Choroid plexus epithelial cell (primary cell): ENCODE measurements around the gene ZNF423.

Experiments
- DNase-seq: peaks from one replicate; pipeline ENCODE4 v3.0.0-alpha.2; 2010; ENCODE audit warnings: low read depth
- H3K4me3 ChIP-seq: 2 replicates; pipeline ENCODE4 v1.5.1; 2011; ENCODE audit warnings: low read depth, mild to moderate bottlenecking, control low read depth, low read length, moderate library complexity
- TF ChIP-seq, protein P1 (sequence below): conservative IDR thresholded peaks from 2 replicates; pipeline ENCODE4 v1.5.1; 2011; ENCODE audit warnings: low read depth, mild to moderate bottlenecking, control low read depth, inconsistent platforms, low read length, moderate library complexity

Gene ZNF423

DNA sequence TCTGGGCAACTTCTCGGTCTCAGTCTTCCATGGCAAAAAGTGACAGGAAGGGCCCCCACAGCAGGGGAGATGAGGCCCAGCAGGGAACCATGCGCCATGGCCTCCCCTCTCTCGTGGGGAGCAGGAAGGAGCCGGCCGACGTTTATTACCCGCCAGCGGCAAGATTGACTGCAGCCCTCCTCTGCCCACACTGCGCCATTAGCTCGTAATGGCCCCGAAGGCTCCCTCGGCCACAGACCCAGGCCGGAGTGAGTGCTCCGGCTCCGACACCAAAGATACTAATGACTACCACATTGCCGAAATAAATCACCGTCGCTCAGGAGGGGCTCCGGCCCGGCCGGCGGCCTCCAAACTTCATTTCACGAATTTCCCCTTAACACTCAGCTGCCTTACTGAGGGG lies 255.4 kb downstream of the ZNF423 start:
- H3K4me3 ChIP-seq: no peak overlapping the region
- DNase-seq: no peak
- TF ChIP-seq, protein P1, sequence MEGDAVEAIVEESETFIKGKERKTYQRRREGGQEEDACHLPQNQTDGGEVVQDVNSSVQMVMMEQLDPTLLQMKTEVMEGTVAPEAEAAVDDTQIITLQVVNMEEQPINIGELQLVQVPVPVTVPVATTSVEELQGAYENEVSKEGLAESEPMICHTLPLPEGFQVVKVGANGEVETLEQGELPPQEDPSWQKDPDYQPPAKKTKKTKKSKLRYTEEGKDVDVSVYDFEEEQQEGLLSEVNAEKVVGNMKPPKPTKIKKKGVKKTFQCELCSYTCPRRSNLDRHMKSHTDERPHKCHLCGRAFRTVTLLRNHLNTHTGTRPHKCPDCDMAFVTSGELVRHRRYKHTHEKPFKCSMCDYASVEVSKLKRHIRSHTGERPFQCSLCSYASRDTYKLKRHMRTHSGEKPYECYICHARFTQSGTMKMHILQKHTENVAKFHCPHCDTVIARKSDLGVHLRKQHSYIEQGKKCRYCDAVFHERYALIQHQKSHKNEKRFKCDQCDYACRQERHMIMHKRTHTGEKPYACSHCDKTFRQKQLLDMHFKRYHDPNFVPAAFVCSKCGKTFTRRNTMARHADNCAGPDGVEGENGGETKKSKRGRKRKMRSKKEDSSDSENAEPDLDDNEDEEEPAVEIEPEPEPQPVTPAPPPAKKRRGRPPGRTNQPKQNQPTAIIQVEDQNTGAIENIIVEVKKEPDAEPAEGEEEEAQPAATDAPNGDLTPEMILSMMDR: no peak

DNA sequence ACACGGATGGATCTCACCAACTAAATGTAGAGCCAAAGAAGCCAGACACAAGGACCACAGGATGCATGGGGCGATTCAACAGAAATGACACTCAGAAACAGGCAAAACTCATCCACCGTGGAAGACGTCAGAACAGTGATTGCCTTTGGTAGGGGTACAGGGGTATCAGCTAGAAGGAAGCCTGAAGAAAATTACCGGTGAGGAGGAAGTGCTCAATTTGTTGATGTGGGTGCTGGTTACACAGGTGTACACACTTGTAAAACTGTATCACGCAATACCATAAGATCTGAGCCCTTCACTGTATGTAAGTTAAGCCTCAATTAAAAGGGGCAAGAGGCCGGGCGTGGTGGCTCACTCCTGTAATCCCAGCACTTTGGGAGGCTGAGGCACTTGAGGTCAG lies 256.2 kb downstream of the ZNF423 start:
- TF ChIP-seq, protein P1: no peak
- no peak for DNase-seq
- H3K4me3 ChIP-seq: no peak overlapping the region

DNA sequence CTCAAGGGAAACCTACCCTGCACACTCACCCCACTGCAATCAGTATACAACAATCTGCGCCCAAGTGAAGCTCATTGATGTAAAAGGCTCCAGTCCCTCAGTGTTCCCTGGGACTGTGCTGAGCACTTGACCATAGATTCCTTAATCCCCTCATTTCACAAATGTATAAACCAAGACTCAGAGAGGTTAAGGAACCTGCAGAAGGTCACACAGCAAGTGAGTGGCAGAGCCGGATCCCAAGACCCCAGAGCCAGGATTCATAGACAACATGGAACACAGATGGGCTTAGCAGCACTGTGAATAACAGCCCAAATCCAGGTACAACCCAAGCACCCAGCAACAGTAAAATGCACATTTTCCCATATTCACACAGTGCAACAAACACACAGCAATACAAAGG lies 256.6 kb downstream of the ZNF423 start:
- DNase-seq: no peak
- no peak overlapping the region for H3K4me3 ChIP-seq
- TF ChIP-seq, protein P1: no peak

DNA sequence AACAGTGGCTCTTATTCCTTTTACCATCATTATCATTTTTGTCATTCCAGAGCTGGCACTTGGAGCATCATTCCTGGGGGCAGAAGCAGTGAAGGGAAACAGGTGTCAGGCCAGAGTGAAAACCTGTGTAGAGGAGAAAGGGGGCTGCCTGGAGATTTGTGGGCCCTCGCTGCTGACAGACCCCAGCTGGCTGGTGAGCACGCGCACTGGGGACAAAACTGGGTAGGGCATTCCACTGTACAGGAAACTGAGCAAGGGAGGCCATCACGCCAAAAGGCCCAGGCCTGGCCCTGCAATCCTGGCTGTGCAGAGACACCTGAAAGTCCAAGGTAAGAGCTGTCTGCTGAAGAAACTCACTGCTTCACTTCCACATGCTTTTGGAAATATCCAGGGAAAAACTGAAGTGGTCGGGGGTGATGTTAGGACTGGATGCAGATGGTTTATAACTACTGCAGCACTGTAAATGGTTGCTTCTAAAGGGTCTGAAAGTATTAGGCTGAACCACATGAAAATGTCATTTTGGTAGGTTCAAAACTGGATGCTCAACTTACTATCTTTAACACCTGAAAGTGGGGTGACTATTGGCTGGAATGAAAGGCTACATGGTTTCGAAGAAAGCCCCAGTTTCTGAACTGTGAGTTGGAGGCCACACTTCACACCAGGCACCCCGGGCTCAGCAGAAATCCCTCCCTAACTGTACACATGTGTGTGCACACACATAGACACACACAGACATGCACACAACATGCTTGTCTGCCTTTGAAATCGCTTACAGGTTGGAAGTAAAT lies 257.3 kb downstream of the ZNF423 start:
- DNase-seq: no peak
- TF ChIP-seq, protein P1: no peak
- H3K4me3 ChIP-seq: no peak overlapping the region

DNA sequence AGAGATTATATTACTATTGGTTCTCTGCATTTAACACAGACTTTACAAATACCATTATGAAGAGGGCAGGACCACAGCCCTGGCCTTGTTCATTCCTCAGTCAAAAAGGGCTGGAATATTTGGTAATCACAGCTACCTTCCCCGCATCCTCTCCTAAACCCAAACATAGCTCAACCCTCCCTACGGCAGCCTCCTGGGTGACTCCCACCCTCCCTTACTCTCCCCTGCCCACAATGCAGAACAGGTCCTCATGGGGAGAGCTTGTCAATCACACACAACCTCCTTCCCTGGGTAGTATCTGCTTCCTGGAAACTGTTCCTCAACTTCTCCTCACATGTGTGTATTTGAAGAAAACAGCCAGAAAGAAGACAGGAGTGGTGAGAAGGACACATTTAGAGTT lies 258.1 kb downstream of the ZNF423 start:
- H3K4me3 ChIP-seq: no peak overlapping the region
- TF ChIP-seq, protein P1: no peak

DNA sequence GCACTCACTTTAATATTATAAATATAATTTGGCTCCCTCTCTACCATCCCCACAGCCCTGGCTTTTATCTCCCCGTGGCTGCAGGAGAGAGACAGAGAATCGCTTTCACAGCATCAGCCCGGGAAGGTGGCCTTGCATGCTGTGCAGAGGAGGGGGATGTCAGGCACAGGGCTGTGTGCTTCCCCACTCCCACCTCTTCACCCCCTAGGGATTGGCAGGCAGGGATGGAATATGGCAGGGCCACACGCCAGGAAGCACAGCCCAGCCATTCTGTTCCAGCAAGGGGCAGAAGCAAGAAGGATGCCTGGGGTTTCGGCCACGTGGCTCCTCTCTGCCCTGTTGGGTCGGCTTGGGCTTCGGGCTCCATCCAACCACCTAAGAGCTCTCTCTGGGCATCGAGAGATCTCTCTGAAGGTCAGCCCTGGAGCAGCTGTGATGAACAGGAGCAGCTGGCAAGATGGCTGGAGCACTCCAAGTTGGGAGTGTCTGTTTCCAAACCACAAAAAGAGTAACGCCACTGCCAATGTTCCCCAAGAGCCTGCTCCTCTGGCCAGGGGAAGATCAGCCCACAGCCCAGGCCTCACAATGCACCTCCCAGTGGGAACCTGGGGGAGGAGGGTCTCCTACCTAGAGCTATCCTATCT lies 259.1 kb downstream of the ZNF423 start:
- TF ChIP-seq, protein P1: no peak
- H3K4me3 ChIP-seq: no peak overlapping the region
- DNase-seq: no peak

More for the DNA sequence above, 258.1 kb downstream of the ZNF423 start:
- no peak for DNase-seq
